ENCODE measurements around the gene TBC1D5. TPM values are rescaled to one million over a fixed set of nuclear protein-coding genes. Genes with fewer than 3 reads are reported as not detected.

Gene TBC1D5
- total RNA-seq, 4 donors from 2014 or later, result 21.3 to 86.4 (median 48.1) TPM

- intact Hi-C loops (cut with DNase I; ENCODE audit: low total_unique reads) (no loop called here), in situ Hi-C loops (cut with MboI; ENCODE audit: low pct_ligation_motif_present in 1 of 4, low pct_unique_long_range_greater_than_20kb in 1 of 4, low sequenced_read_pairs in 3 of 4) (no loop called here)
- H3K27me3 ChIP-seq, result no peaks in the 10 kb centered on the region
- no peaks in the 10 kb centered on the region for H3K4me1 ChIP-seq
- H3K9me3 ChIP-seq, result no peaks in the 10 kb centered on the region
- TF ChIP-seq CTCF (IDR thresholded peaks at IDR 0.05), result no peak
- TF ChIP-seq EP300 (IDR thresholded peaks at IDR 0.05; ENCODE audit: low read depth), result no peak
- no peak for TF ChIP-seq POLR2A (IDR thresholded peaks at IDR 0.05)
- no peak for DNase-seq
- H3K36me3 ChIP-seq, result no peaks in the 10 kb centered on the region
- no peak overlapping the region for H3K27ac ChIP-seq
- no peak overlapping the region for H3K4me3 ChIP-seq
- 92% methylated on average over 9 to 11 of the region's 11 CpGs for WGBS, 2 donors (ENCODE audit: low coverage in 1 of 2)
Measured at GRCh38 chr3:17529677-17530076, 212.8 kb downstream of the TBC1D5 start.

GRCh38 chr3:17518189-17519059, 224.0 kb downstream of the TBC1D5 start:
- Histone ChIP-seq H3K36me3 (no peaks in the 10 kb centered on the region), H3K9me3 (no peaks in the 10 kb centered on the region), H3K4me3 (no peak overlapping the region), H3K4me1 (no peaks in the 10 kb centered on the region), H3K27me3 (no peaks in the 10 kb centered on the region), H3K27ac (no peak overlapping the region)
- WGBS, 2 donors (ENCODE audit: low coverage in 1 of 2), result 87 to 92% methylated on average over 5 to 13 of the region's 13 CpGs
- in situ Hi-C loops (cut with MboI; ENCODE audit: low pct_ligation_motif_present in 1 of 4, low pct_unique_long_range_greater_than_20kb in 1 of 4, low sequenced_read_pairs in 3 of 4) (no loop called here), intact Hi-C loops (cut with DNase I; ENCODE audit: low total_unique reads) (no loop called here)
- TF ChIP-seq POLR2A (IDR thresholded peaks at IDR 0.05) (no peak), POLR2AphosphoS5 (IDR thresholded peaks at IDR 0.05) (no peak), EP300 (IDR thresholded peaks at IDR 0.05; ENCODE audit: low read depth) (no peak), CTCF (IDR thresholded peaks at IDR 0.05) (no peak)
- DNase-seq, result no peak

- no peaks in the 10 kb centered on the region for H3K27me3 ChIP-seq
- in situ Hi-C loops (cut with MboI; ENCODE audit: low pct_ligation_motif_present in 1 of 4, low pct_unique_long_range_greater_than_20kb in 1 of 4, low sequenced_read_pairs in 3 of 4), result no loop called here
- no peak overlapping the region for H3K27ac ChIP-seq
- no peaks in the 10 kb centered on the region for H3K9me3 ChIP-seq
- intact Hi-C loops (cut with DNase I; ENCODE audit: low total_unique reads), result no loop called here
- no peaks in the 10 kb centered on the region for H3K4me1 ChIP-seq
- 88 to 90% methylated on average over 4 of the region's 4 CpGs for WGBS, 2 donors (ENCODE audit: low coverage in 1 of 2)
- H3K4me3 ChIP-seq, result no peak overlapping the region
- H3K36me3 ChIP-seq, result no peaks in the 10 kb centered on the region
- no peak for DNase-seq
- TF ChIP-seq POLR2AphosphoS5 (IDR thresholded peaks at IDR 0.05), result no peak
- TF ChIP-seq CTCF (IDR thresholded peaks at IDR 0.05), result no peak
- no peak for TF ChIP-seq POLR2A (IDR thresholded peaks at IDR 0.05)
- no peak for TF ChIP-seq EP300 (IDR thresholded peaks at IDR 0.05; ENCODE audit: low read depth)
Measured at GRCh38 chr3:17515445-17516234, 226.8 kb downstream of the TBC1D5 start.

- TF ChIP-seq POLR2AphosphoS5 (IDR thresholded peaks at IDR 0.05) (no peak), POLR2A (IDR thresholded peaks at IDR 0.05) (no peak), EP300 (IDR thresholded peaks at IDR 0.05; ENCODE audit: low read depth) (no peak), CTCF (IDR thresholded peaks at IDR 0.05) (no peak)
- H3K27ac ChIP-seq, result no peak overlapping the region
- no peaks in the 10 kb centered on the region for H3K9me3 ChIP-seq
- H3K27me3 ChIP-seq, result no peaks in the 10 kb centered on the region
- H3K36me3 ChIP-seq, result no peaks in the 10 kb centered on the region
- no peak overlapping the region for H3K4me3 ChIP-seq
- no peaks in the 10 kb centered on the region for H3K4me1 ChIP-seq
- DNase-seq, result no peak
- in situ Hi-C loops (cut with MboI; ENCODE audit: low pct_ligation_motif_present in 1 of 4, low pct_unique_long_range_greater_than_20kb in 1 of 4, low sequenced_read_pairs in 3 of 4), result no loop called here
- intact Hi-C loops (cut with DNase I; ENCODE audit: low total_unique reads), result no loop called here
Measured at GRCh38 chr3:17514597-17514996, 227.8 kb downstream of the TBC1D5 start.
